A549 (cell line): ENCODE data around the gene VWCE.
"Not testable (repeated sequence)": the region's sequence is repeated elsewhere in the genome, so short reads cannot be mapped to it uniquely, and the experiment has no call there.

Experiments
- CEBPB ChIP-seq, 2 experiments: fragments of >200 bp in 1 of 2; sonication (Bioruptor Twin) in 1 of 2; formaldehyde crosslinking in 1 of 2; IDR thresholded peaks; 2 replicates each; pipeline ENCODE4 v1.6.1; 2012 to 2016
- CHD4 ChIP-seq: fragments of 200-600 bp; sonication (generic); IDR thresholded peaks from 2 replicates; pipeline ENCODE4 v1.6.1; 2016; ENCODE audit warnings: antibody characterized with exemption, mild to moderate bottlenecking, borderline replicate concordance
- GATA3 ChIP-seq: IDR thresholded peaks from 2 replicates; pipeline ENCODE4 v1.6.1; 2012; ENCODE audit warnings: borderline replicate concordance
- KDM1A ChIP-seq: fragments of 200-600 bp; sonication (generic); IDR thresholded peaks from 2 replicates; pipeline ENCODE4 v1.6.1; 2016; ENCODE audit warnings: low read depth, mild to moderate bottlenecking
- NFE2L2 ChIP-seq: fragments of 150-350 bp; conservative IDR thresholded peaks from 2 replicates; pipeline ENCODE4 v1.6.1; 2014; ENCODE audit warnings: low read length
- POLR2A ChIP-seq: IDR thresholded peaks from 2 replicates; pipeline ENCODE4 v1.6.1; 2012; ENCODE audit warnings: mild to moderate bottlenecking, low read length
- RFX5 ChIP-seq: fragments of 450-650 bp; IDR thresholded peaks from 2 replicates; pipeline ENCODE4 v1.7.1; 2014; ENCODE audit warnings: antibody characterized with exemption, mild to moderate bottlenecking, moderate library complexity
- TF ChIP-seq, protein P1 (sequence below): fragments of >200 bp; sonication (Bioruptor Twin); formaldehyde crosslinking; IDR thresholded peaks from 3 replicates; pipeline ENCODE4 v1.5.1; 2016
- TF ChIP-seq, protein P2 (sequence below): fragments of 250-450 bp; sonication (Bioruptor Pico); IDR thresholded peaks from 2 replicates; pipeline ENCODE4 v1.5.0; 2020; ENCODE audit warnings: low read depth, mild to moderate bottlenecking, moderate library complexity

DNA sequence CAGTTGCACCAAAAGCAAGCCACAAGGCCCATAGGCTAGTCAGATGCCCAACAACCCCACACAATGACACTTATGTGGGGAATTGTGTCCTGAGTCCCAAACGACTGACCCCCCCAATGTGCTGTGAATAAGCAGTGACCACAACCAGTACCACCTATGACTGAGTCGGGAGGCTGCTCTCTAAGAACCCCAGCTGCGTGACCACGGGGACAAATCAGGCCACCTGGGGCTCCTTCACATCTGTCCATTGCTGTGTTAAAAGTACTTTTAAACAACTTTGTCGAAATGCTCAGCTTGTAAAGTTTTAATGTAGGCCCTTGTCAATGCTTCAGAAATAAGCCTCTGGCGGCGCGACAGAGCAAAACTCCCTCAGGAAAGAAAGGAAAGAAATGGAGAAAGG is 54.8 kb downstream of the VWCE start:
- TF ChIP-seq, protein P1, sequence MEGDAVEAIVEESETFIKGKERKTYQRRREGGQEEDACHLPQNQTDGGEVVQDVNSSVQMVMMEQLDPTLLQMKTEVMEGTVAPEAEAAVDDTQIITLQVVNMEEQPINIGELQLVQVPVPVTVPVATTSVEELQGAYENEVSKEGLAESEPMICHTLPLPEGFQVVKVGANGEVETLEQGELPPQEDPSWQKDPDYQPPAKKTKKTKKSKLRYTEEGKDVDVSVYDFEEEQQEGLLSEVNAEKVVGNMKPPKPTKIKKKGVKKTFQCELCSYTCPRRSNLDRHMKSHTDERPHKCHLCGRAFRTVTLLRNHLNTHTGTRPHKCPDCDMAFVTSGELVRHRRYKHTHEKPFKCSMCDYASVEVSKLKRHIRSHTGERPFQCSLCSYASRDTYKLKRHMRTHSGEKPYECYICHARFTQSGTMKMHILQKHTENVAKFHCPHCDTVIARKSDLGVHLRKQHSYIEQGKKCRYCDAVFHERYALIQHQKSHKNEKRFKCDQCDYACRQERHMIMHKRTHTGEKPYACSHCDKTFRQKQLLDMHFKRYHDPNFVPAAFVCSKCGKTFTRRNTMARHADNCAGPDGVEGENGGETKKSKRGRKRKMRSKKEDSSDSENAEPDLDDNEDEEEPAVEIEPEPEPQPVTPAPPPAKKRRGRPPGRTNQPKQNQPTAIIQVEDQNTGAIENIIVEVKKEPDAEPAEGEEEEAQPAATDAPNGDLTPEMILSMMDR: not testable (repeated sequence)
- TF ChIP-seq GATA3; KDM1A; CEBPB (IDR thresholded peaks at IDR 0.05); POLR2A; NFE2L2; RFX5; CHD4: not testable (repeated sequence)
- TF ChIP-seq, protein P2, sequence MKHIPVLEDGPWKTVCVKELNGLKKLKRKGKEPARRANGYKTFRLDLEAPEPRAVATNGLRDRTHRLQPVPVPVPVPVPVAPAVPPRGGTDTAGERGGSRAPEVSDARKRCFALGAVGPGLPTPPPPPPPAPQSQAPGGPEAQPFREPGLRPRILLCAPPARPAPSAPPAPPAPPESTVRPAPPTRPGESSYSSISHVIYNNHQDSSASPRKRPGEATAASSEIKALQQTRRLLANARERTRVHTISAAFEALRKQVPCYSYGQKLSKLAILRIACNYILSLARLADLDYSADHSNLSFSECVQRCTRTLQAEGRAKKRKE (CRISPR knock-in tag): not testable (repeated sequence)
